SK-N-MC (cell line): Measurements from ENCODE around the gene CHRNB1.
A peak's percentile ranks its signal among the peaks of the same experiment; 100 is the strongest.

ENCODE experiments used
- DNase-seq: peaks from one replicate; pipeline ENCODE4 v3.0.0-alpha.2; 2011; ENCODE audit warnings: low read depth, low spot score
- H3K27ac ChIP-seq: fragments of 200-600 bp; sonication (generic); 2 replicates; pipeline ENCODE4 v1.5.1; 2016; ENCODE audit warnings: mixed run types
- H3K36me3 ChIP-seq: fragments of 200-600 bp; sonication (generic); 2 replicates; pipeline ENCODE4 v1.6.1; 2017; ENCODE audit warnings: antibody characterized with exemption, low read length, mixed read lengths; ENCODE audit not compliant: insufficient read depth
- H3K4me3 ChIP-seq: fragments of 200-600 bp; sonication (generic); 2 replicates; pipeline ENCODE4 v1.5.1; 2016
- H3K9ac ChIP-seq: fragments of 200-600 bp; sonication (generic); 2 replicates; pipeline ENCODE4 v1.8.0; 2017; ENCODE audit warnings: mixed run types, mixed read lengths; ENCODE audit not compliant: insufficient read length
- H3K9me3 ChIP-seq: fragments of 200-600 bp; sonication (generic); 2 replicates; pipeline ENCODE4 v1.6.1; 2017; ENCODE audit warnings: low read depth, mild to moderate bottlenecking, antibody characterized with exemption, low read length, moderate library complexity, mixed read lengths
- EZH2 ChIP-seq: fragments of 200-600 bp; sonication (generic); IDR thresholded peaks from one replicate; pipeline ENCODE4 v1.6.1; 2017; ENCODE audit warnings: antibody characterized with exemption
- FOXP2 ChIP-seq: optimal IDR thresholded peaks from 2 replicates; pipeline ENCODE3; 2011; ENCODE audit warnings: mild to moderate bottlenecking, moderate library complexity; ENCODE audit not compliant: insufficient read depth; ENCODE audit errors: extremely low read length, control extremely low read depth
- POLR2AphosphoS5 ChIP-seq: IDR thresholded peaks from 2 replicates; pipeline ENCODE4 v1.6.1; 2012; ENCODE audit warnings: mild to moderate bottlenecking, low read depth, low read length, borderline replicate concordance

Gene CHRNB1

GRCh38 chr17:7483255-7484066 lies 38.6 kb downstream of the CHRNB1 start:
- peaks cover 11% of the 10 kb centered on the region for H3K36me3 ChIP-seq
- peak overlapping the region; percentile 100 for H3K4me3 ChIP-seq
- peak overlapping the region; percentile 99 for H3K27ac ChIP-seq
- no peaks in the 10 kb centered on the region for H3K9me3 ChIP-seq
- DNase-seq = peak; percentile 62
- no peak for TF ChIP-seq EZH2
- TF ChIP-seq FOXP2 = no peak
- no peak for TF ChIP-seq POLR2AphosphoS5
- peak overlapping the region; percentile 100 for H3K9ac ChIP-seq

GRCh38 chr17:7484067-7484918 lies 39.4 kb downstream of the CHRNB1 start, which contains the start of gene POLR2A:
Gene POLR2A (plus strand): TSS chr17:7484366.
- peak; percentile 58 for DNase-seq
- peak within 1 kb of the TSS; percentile 100 for H3K4me3 ChIP-seq
- H3K36me3 ChIP-seq = peaks cover 17% of the 10 kb centered on the region
- peak within 1 kb of the TSS; percentile 99 for H3K27ac ChIP-seq
- H3K9me3 ChIP-seq = no peaks in the 10 kb centered on the region
- TF ChIP-seq FOXP2 (no peak), POLR2AphosphoS5 (peak; percentile 99)
- H3K9ac ChIP-seq = peak within 1 kb of the TSS; percentile 100

GRCh38 chr17:7484919-7485377 lies 40.1 kb downstream of the CHRNB1 start:
- peak overlapping the region; percentile 100 for H3K9ac ChIP-seq
- H3K36me3 ChIP-seq = peaks cover 21% of the 10 kb centered on the region
- no peak for DNase-seq
- H3K4me3 ChIP-seq = peak overlapping the region; percentile 100
- TF ChIP-seq EZH2 (no peak), POLR2AphosphoS5 (no peak), FOXP2 (no peak)
- H3K9me3 ChIP-seq = no peaks in the 10 kb centered on the region
- H3K27ac ChIP-seq = peak overlapping the region; percentile 20; the same call in 1 of the 2 replicates

GRCh38 chr17:7486181-7486580 lies 41.3 kb downstream of the CHRNB1 start:
- Histone ChIP-seq H3K9ac (peak overlapping the region; percentile 73), H3K27ac (peak overlapping the region; percentile 51; the same call in 1 of the 2 replicates), H3K4me3 (peak overlapping the region; percentile 100), H3K9me3 (no peaks in the 10 kb centered on the region), H3K36me3 (peaks cover 32% of the 10 kb centered on the region)
- DNase-seq = no peak
- TF ChIP-seq FOXP2 (no peak), EZH2 (no peak), POLR2AphosphoS5 (no peak)

- no peak overlapping the region for H3K4me3 ChIP-seq
- TF ChIP-seq FOXP2 = no peak
- no peak for TF ChIP-seq POLR2AphosphoS5
- no peak for TF ChIP-seq EZH2
- no peak for DNase-seq
- H3K9me3 ChIP-seq = no peaks in the 10 kb centered on the region
- no peak overlapping the region for H3K27ac ChIP-seq
- peaks cover 57% of the 10 kb centered on the region for H3K36me3 ChIP-seq
- no peak overlapping the region for H3K9ac ChIP-seq
Observed at GRCh38 chr17:7490144-7490543, 45.3 kb downstream of the CHRNB1 start.

- DNase-seq = no peak
- Histone ChIP-seq H3K27ac (no peak overlapping the region), H3K9me3 (no peaks in the 10 kb centered on the region), H3K4me3 (no peak overlapping the region), H3K9ac (no peak overlapping the region), H3K36me3 (peaks cover 66% of the 10 kb centered on the region)
- TF ChIP-seq POLR2AphosphoS5 (no peak), FOXP2 (no peak), EZH2 (no peak)
Observed at GRCh38 chr17:7491583-7491982, 46.7 kb downstream of the CHRNB1 start.

- Histone ChIP-seq H3K9me3 (no peaks in the 10 kb centered on the region), H3K4me3 (no peak overlapping the region), H3K27ac (0 out of 2 replicates have a peak overlapping the region, but pooled peaks have one; percentile 13), H3K9ac (no peak overlapping the region), H3K36me3 (peaks cover 80% of the 10 kb centered on the region)
- TF ChIP-seq FOXP2 (no peak), POLR2AphosphoS5 (no peak), EZH2 (no peak)
- no peak for DNase-seq
Observed at GRCh38 chr17:7493941-7494340, 49.1 kb downstream of the CHRNB1 start.

- H3K9ac ChIP-seq = no peak overlapping the region
- peaks cover 79% of the 10 kb centered on the region for H3K36me3 ChIP-seq
- no peak for TF ChIP-seq FOXP2
- TF ChIP-seq EZH2 = no peak
- TF ChIP-seq POLR2AphosphoS5 = no peak
- no peaks in the 10 kb centered on the region for H3K9me3 ChIP-seq
- no peak for DNase-seq
- H3K4me3 ChIP-seq = no peak overlapping the region
- H3K27ac ChIP-seq = no peak overlapping the region
Observed at GRCh38 chr17:7495906-7496434, 51.1 kb downstream of the CHRNB1 start.
